Measurements from ENCODE around the gene CFAP99.
"Not testable (repeated sequence)": the region's sequence is repeated elsewhere in the genome, so short reads cannot be mapped to it uniquely, and the experiment has no call there.

CFAP99 gene

DNA sequence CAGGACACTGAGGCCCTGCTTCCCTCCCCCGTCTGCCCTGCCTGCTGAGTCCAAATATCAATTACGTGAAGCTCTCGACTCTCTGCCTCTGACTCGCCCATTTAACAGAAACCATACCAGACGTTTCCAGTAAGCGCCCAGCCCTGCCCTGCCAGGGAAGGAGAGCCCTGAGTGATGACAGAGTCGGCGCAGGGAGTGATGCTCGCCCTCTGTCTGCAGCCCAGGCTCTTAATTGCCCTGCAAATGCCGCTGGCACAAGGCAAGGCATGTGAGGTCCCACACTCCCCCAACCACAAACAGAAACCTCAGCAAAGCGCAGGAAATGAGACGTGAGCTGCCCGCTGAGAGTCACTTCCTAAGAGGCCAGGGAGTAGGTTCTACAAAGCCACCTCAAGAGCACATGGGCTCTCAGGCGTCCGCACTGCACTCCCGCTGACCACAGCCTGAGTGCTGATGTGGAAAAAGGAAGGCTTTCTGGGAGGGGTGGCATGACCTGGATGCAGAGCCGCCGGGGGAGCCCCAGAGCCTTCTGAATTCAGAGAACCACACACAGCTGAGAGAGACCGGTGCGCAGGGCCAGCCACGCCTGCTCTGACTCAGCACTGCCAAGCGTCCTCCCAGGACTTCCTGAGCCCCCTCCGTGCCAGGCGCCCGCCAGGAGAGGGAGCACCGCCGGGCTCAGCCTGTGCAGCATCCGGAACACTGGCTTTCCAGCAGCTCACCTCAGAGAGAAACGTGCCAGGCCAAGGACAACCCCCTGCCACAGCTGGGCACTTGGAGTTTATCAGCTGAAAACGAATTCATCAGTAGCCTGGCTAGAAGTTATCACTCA lies 5.7 kb upstream of the CFAP99 start:
- DNase-seq = peak; percentile 69 to 99 (median 88)

DNA sequence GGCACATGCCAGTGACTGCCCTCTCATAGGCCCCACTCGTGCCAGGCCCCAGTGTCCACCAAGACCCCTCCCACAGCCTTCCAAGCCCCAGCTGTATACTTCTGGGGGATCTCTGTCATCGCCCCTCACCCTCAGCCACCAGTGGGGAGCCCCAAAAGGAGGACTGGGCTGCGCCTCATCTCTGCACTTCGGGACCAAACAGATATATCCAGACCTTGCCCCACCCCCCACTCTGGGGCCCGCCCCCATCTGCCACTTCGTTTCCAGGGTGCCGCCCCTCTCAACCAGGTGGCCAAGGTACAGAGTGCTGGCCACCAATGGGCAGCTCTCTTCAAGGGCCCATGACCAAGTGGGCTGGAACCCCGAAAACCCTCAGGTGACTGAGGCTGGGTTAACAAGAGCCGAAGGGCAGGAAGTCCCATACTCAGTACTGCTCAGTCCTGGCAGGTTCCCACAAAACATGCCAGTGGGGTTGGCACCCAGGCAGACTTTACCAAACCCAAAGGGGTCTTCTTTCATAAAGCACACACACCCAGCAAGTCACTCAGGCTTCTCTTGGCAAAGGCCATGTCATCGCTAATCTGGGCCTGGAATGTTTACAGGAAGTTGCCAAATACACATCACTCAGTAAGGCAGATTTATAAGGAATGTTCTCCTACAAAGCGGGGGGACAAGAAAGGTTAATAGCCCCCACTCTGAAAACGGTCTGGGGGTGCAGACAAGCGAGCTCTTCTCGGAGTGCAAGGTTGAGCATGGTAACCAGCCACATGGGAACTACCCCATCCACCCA lies 4.7 kb upstream of the CFAP99 start:
- DNase-seq = peak in 3 of 5 experiments; percentile 26 to 75 (median 36)

DNA sequence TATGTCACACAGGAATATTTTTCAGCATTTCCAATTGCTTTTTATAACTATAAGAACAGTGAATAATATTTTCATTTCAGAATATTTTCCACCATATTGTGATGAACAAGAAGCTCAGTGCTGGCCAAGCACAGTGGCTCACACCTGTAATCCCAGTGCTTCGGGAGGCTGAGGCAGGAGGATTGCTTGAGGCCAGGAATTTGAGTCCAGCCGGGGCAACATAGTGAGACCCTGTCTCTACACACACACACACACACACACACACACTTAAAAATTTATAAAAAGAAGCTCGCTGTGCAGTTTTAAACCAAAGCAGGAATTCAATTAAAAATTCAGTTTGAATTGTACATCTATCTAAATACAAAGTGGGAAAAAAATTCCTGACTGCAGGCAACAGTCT lies 3.5 kb upstream of the CFAP99 start:
- no peak for DNase-seq

DNA sequence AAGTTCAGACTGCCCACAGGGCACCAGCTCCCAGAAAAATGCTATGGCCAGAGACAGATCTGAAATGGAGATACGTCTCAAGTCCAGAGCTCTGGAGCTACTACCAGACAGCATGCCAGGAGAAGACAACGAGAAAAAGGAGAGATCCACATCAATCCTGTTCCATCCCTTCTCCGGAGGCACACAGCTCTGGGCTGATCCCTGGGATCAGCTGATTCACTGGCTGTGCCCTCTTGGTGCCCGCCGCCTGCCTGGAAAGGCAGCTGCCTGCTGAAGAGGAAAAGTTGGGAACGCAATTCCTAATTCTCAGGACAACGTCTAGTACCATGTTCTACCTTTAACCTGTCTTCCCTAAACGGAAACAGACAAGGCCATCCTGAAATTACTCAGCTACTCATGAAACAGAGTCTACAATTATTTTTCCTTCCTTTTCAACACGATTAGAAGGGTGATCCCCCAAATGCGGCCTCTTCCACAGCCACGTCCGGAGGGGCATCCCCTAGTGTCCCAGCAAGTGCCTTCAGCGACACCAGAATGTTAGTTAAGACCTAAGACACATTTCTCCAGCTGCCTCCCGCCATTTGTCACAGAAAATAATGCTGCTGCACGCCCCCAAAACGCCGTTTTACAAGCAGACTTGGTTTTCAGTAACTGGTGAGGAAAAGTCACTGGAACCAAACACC lies 2.7 kb upstream of the CFAP99 start:
- DNase-seq = no peak

DNA sequence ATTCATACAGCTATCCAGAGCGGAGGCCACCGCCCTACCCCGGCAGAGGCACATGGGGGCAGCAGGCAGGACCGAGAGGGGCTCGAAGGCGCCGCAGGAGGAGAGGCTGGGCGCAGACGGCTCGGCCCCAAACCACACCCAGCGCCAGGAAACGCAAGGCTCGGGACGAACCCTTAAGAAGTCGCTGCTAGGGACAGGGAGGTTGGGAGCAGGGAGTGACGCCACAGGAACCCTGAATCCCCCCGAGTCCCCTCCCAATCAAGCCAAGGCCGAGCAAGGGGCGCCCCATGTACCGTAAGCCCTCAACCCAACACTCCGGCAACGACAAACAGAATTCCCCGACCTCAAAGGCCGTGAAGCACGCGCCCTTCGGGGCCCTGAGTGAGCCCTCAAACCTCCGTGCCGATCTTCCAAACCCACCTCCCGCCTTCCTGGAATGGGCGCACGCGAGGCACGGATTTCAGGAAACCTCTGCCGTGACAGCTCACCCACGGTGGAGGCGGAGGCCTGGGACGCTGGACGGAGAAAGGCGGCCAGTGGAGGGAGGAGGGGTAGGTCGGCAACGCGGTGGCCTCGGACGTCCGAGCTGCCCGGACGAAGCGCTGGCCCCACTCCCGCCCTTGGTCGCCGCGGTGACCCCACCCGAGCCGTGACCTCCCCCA lies 2.1 kb upstream of the CFAP99 start:
- peak in 1 of 5 experiments; percentile 38 for DNase-seq

DNA sequence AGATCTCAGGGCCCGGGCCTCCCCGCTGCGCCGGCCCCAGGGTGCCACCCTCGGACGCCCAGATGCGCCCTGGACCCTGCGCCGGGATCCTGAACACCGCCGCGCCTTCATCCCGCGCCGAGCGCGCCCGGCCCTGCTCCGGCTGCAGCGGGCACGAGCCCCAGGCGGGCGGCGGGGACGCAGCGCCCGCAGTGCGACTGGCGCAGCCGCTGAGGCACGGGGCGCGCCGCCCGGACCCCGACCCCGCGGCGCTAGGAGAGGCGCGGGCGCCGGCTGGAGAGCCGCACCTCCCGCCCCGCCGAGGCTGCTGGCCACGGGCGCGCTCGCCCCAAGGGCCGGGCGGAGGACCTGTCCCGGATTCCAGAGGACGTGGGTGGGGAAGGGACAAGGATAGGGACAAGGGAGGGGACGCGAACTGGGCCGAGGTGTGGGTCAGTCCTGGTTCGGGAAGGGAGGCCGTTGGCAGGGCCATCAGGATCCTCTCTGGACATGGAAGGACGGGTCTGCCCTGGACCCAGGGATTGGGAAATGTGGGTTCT lies 1.5 kb upstream of the CFAP99 start:
- DNase-seq = peak in 1 of 5 experiments; percentile 57

DNA sequence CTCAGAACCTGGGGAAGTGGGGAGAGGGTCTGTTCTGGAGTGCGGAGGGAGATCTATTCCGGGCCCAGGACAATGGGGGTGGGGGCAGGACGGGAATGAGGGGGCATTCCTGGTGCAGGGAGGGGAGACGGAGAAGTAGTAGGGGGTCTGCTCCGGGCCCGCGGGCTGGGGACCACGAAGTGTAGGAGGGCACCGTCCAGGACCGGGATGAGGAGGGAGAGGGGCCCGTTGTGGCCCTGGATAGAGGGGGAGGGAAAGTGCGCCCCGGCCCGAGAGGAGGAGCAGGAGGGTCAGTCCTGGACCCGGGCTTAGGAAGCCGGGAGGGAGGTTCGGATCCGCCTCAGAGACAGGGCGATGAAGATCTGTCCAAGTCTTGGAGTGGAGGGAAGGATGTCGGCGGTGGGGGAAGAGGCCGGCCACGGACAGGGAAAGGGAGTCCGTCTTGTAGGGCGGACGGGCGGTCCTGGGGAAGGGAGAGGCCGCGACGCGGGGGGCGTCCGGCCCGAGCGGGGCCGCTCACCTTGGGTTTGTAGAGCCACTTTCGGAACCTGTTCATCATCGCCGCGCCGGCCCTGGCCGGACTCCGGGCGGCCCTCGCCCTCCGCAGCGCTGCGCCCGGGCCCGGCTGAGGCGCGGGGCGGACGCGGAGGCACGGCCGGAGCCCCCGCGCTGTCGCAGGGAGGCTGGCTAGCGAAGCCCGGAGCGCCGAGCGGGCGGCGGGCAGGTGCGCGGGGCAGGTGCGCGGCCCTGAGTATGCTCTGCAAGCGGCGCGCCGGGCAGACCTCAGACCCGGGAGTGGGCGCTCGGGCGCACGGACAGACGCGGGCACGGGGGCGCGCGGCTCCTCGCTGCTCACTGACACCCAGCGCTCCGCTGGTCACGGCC lies 748 bp upstream of the CFAP99 start, which contains the start of gene ZFYVE28:
ZFYVE28 (minus strand) TSS at position 881 of the 885 bp plus-strand sequence; CDS start at position 559, 322 bp downstream.
- peak in 1 of 5 experiments; percentile 24 for DNase-seq

DNA sequence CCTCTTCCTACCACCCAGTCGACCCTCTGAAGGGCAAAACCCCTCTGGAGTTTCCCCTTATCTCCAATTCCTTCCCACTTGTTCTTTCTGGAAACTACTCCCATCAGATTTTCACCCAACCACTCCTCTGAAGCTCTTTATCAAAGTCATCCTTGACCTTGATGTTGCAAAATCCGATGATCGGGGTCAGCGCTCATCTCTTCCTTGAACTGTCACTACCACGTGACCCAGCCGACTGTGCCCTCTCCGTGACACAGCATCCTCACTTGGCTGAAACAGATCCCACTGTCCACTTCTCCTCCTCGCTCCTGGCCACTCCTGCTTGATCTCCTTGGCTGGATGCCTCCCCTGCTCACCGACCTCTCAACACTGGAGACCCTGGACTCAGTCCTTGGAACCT lies 1.1 kb downstream of the CFAP99 start:
- DNase-seq = no peak

DNA sequence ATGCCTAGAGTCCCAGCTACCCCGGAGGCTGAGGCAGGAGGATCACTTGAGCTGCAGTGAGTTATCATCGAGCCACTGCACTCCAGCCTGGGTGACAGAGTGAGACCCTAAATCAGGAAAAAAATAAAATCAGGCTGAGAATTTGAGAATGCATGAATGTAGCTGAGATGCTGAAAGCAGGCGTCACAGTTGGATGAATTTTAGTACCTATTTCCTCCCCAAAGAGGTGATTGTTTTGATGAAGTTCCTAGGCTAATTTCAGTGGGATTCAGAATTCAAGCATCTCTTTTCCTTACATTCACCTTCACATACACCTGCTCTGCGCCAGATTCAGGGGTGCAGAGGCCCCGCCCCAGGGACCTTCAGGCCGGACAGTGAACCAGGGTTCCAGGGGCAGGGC lies 3.2 kb downstream of the CFAP99 start:
- DNase-seq = no peak

DNA sequence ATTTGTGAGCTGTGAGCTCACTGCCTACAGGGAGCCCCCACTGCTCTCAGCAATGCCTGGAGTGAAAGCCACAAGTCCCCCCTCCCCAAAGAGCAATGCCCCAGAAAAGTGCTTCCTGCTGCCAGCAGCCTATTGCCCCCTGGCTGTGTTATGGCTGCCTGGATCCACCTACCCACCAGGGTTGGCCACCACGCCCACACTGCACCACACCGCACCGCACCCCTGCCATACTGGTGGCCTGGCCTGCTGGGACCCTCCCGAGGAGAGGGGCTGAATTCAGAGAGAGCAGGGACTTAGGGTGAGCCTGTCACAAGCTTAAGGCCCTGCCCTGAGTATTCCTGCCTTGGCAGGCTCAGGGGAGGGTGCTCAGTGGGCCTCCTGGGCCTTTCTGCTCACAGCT lies 4.3 kb downstream of the CFAP99 start:
- DNase-seq = no peak

DNA sequence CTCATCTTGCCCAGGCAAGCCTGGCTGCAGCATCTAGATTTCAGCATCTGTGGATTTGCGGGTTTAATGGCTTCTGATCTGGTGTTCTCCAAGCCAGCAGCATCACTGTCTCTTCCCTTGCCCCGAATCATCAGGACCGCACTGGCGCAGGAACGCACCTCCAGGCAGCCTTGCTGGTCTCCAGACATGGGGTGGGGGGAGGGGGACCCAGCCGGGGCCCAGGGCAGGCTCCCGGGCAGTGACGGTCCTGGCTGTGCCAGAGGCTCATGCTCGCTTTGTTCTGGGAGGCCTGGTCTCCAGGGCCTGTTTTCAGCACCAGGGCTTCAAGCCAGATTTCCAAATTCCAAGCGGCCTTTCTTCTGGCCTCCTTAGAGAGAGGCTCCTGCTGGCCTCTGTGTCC lies 4.9 kb downstream of the CFAP99 start:
- DNase-seq = no peak

DNA sequence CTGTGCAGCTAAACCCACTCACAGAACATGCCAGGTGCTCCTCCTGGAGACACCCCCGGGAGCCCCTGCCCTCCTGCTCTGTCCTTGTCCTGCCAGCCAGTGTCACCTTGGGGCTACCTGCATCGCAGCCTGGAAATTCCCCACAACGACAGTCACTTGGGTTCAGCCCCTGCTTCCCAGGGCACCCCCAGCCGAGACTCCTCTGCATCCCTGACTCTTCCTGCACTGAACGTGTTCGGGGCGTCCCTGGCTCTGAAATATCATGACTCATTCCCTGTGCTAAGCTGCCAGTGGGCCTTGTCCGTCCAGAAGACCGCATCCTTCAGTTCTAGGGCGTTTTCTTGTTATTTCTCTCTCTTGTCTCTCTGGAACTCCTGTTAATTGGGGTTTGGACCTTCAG lies 5.8 kb downstream of the CFAP99 start:
- DNase-seq = no peak

DNA sequence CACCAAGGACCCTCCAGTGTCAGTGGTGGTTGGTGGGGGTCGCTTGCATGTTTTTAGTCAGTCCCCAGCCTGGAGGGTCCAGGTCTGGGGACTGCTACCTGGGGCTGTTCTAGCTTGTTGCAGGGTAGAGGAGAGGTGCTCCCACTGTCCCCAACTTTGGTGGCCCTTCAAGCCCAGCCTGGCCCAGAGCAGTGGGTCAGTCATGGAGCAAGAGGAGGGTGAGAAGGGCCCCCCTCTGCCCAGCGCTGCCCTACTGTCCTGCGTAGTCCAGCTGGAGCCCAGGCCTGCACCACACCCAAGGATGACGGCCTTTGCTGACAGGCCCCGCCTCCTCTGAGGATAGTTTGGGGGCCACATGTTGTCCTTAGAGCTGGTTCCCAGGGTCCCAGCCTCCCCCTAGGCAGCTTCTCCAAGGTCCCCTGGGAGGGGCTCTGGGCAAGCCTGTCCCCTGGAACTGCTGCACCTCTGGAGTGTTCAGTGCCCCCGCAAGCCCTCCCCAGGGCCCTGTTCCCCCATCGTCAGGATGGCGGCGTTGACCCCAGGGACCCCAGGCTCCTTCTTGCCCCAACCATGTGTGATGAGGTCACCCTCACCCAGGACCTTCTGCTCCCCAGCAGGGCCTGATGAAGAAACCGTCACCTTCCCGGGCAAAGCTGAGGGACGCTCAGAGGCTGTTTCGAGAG lies 6.8 kb downstream of the CFAP99 start:
- DNase-seq = no peak

DNA sequence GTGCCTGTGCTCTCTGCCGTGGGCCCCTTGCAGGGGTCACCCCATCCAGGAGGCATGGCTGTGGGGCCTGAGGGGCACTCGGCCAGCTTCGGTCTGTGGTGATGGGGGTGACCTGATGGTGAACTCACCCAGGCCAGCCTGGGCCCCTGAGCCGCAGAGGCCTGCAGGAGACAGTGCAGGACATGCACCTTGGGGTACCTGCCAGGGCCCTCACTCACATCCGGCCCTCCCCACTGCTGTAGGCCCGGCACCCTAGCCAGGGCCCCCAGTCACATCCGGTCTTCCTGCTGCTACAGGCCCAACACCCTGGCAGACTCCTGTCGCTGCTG lies 7.3 kb downstream of the CFAP99 start:
- no peak for DNase-seq

DNA sequence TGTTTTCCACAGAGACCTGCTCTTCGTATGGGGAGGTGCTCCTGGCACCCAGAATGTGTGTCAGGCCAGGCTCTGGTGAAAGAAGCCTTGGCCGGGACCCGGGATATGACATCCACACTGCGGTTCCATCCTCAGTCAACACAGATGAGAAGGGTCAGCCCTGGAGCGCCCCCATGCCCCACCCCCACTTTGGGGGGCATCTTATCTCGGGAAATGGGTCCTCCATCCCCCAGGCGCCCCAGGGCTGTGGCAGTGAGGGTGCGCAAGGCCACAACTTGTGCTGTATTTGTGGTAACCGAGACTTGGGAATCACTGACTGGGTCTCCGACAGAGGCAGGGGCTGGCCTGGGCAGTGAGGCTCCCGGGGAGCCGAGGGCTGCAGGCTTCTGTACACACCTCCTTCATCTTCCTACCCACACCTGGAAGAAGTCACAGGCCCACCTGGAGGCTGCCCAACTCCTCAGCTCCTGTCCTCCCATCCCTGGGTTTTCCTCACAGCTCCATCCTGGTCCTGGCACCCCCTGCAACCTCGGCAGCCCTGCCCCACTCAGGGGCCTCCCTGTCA lies 8.0 kb downstream of the CFAP99 start:
- no peak for DNase-seq

DNA sequence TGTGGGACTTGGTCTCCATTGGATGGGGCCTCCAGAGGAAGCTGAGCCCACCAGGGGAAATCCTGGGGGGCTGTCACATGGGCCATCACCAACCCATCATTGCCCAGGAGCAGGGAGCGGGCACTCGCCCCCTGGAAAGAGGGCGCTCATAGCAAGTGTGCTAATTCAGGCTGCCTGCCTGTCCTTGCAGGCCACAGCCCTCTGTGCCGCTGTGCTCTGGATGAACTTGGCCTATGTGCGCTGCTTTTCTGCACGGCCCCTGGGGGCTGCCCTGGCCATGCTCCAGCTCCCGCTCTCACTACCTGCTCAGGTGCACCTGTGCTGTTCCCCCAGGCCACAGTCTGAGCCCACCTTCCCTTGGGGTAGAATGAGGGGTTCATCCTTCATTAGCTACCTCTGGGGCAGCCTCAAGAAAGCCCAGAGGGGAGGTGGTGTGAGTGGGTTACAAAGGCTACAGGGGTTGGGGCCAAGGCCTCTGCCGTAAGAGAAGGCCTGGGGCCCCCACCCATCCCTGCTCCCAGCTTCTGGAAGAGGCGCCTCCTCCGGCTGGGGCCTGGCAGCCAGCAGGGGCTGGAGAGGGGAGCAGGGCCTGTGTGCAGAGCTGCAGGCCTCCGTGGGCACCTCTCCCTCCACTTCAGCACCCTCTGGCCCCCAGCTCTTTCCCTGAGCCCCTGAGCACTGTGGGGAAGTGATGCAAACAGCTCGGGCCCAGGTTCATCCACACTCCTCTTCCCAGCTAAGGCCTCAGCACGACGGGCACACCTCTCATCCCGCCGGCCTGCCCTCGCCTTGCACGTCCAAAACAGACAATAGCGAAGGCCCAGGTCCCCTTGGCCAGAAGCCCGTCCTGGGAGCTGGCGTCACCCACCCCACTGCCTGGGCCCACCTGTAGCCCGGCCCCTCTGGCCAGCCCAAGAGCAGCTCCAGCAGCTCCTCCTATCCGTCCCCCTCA lies 8.9 kb downstream of the CFAP99 start:
- DNase-seq = no peak

DNA sequence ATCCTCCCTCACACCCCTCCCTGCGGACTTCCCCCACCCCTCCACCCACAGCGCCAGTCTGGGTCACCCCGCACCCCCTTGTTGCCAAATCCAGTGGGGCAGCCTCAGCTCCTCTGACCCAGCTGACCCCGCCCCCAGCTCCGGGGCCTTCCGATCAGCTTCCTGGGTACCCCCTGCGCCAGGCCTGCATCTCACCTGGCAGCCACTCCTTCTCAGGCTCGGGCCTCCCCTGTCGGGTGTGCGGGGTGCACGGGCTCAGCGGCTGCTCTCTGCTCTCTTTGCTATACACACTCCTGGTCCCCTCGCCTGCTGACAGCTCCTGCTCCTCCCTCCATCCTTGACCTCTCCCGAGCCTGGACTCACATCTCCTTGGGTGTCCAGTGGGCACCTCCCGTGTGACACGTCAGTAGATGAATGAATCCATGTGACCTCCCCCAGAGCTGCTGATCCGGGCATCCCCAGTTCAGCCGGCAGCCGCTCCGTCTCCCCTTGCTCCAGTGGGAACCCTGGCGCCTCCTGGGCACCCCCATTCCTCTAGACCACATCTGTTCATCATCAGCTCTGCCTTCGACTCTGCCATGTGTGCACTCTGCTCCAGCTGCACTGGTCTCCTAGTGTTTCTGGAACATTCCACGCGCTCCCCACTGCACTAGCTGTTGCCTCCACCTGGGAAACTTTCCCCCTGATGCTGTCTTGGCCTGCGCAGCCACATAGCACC lies 9.9 kb downstream of the CFAP99 start:
- no peak for DNase-seq

DNA sequence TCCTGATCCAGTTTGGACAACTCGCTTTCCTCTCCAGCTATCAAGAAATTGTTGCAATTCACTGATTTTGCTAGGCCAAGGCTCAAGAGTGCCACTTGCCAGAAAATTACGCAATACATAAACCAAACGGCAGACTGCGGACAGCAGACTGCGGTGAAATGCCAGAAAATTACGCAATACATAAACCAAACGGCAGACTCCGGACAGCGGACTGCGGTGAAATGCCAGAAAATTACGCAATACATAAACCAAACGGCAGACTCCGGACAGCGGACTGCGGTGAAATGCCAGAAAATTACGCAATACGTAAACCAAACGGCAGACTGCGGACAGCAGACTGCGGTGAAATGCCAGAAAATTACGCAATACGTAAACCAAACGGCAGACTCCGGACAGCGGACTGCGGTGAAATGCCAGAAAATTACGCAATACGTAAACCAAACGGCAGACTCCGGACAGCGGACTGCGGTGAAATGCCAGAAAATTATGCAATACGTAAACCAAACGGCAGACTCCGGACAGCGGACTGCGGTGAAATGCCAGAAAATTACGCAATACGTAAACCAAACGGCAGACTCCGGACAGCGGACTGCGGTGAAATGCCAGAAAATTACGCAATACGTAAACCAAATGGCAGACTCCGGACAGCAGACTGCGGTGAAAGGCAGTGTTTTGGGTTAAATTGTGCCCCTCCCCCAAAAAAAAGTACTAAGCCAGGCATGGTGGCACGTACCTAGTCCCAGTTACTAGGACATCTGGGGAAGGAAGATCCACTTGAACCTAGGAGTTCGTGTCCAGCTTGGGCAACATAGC lies 11.4 kb downstream of the CFAP99 start:
- DNase-seq = not testable (repeated sequence)

All from T-helper 2 cell (primary cell).